Kidney tubule cell (primary cell): Measurements from ENCODE around the gene OGFRL1.
"Not testable (repeated sequence)": the region's sequence is repeated elsewhere in the genome, so short reads cannot be mapped to it uniquely, and the experiment has no call there.

Source experiments
- DNase-seq: peaks from one replicate; pipeline ENCODE4 v3.0.0-alpha.2; 2018; ENCODE audit warnings: low spot score

OGFRL1 gene

DNA sequence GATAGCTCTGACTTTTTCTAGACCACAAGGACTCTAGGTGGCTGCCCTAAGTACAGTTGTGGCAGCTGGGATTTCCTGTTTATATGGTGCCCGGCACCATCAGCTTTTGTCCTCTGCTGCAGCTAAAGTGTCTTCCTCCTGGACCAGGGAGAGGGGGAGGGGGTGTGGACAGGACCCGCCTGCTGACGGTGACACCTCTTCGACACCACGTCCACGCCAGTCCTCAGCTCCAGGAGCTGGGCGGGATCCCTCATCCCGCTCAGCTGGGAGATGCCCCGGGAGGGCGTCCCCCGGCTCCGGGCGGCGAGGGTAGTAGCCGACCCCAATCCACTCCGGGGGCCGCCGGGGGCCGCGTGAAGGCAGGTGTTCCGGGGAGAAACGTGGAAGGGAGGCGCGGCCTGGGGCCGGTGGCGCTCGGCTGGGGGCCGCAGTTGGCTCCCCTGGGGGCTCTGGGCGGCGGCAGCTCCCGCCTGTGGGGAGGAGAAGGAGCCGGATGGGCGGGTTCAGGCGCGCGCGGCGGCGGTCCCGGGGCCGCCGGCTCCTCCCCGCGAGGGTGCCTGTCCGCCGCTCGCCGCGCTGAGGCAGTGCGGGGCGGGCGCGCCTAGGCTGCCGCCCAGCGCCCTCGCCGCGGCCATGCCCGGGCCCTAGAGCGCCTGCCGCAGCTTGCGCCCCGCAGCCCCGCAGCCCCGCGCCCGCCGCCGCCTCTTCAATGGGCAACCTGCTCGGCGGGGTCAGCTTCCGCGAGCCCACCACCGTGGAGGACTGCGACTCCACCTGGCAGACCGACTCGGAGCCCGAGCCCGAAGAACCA is at the start of gene OGFRL1:
OGFRL1 (plus strand) TSS at position 584 of the 811 bp plus-strand sequence; CDS start at position 710, 126 bp downstream.
- DNase-seq = peak; percentile 90

GRCh38 chr6:71239694-71240093 is 48.9 kb upstream of the OGFRL1 start:
- DNase-seq = no peak

GRCh38 chr6:71245265-71246049 is 43.2 kb upstream of the OGFRL1 start:
- DNase-seq = no peak

DNA sequence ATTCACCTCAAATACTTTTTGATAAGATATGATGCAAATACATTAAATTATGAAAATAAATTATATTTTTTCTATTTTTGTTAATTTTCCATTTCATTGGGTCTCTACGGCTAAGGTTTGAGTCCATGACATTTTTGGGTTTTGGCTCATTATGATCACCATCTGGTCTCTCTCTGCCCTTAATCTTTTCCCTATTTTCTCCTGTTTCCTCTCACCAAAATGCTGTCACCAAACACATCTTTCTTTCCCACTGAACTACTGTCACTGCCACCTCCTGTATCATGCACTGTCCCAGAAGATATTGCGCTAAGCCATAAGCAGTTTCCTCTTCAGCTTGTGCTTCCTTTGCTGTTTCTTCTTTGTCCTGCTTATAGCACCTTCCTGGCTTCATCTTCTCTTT is 42.0 kb upstream of the OGFRL1 start:
- no peak for DNase-seq

GRCh38 chr6:71248306-71248765 is 40.3 kb upstream of the OGFRL1 start:
- DNase-seq = peak; percentile 99

DNA sequence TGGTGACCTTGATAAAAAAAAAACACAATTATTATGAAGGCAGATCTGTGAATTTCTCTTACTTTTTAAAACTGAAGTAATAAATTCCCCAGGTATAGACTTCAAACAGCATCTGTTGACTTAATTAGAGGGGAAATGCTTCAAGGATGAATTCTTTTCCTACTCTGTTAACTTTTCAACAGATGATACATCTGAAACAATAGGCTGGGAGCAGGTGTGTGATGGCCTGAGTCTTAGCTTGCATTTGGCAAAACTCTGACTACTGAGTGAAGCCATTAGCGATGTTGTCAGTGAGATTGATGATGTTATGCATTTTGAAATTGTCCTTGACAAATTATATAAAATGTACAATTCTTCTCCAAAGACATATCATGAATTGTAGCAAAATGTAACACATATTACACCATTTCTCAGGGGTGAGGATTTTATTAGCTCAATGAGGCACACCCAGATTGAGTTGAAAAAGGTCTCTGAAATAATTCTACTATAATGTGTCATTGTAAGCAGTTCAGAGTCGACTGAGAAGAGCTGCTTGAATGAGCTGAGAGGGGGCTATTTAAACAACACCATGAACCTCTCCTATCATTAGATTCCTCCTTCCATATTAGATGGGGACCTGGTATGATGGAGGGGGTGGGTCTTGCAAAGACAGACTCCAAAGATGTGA is 39.6 kb upstream of the OGFRL1 start:
- DNase-seq = peak; percentile 64

- peak; percentile 68 for DNase-seq
Observed at GRCh38 chr6:71250099-71250602, 38.5 kb upstream of the OGFRL1 start.

DNA sequence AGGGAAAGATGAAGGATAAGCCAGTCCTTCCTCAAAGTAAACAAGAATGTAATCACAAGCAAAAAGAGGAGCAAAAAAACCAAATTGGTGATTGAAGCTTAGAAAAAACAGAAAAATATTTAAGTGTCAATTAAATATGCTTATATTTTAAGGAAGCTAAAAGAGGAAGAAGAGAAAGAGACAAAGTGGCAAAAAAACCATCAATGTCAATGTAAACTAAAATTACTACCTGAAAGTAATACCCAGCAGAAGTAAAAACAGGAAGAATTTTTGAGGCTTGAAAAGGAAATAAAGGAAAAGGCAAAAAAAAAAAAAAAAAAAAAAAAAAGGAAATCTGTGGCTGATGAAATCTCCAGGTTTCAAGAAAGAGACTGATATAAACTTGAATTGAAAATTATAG is 36.2 kb upstream of the OGFRL1 start:
- DNase-seq = no peak

DNA sequence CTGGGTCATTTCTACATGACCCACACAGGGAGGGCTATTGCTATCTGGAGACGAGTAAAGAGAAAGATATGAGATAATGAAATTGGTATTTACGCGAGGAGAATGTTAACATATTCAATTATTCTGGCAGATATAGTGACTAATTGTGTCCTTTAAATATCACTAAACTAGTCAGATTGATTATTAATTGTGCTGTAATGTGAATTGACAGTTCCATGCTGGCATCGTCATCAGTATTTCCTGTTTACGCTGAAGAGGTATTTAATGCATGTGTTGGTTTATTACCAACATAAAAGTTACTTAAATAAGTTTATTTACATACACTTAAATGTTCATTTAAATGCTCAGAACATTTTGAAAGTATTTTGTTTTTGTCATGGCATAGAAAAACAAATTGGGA is 35.7 kb upstream of the OGFRL1 start:
- no peak for DNase-seq

DNA sequence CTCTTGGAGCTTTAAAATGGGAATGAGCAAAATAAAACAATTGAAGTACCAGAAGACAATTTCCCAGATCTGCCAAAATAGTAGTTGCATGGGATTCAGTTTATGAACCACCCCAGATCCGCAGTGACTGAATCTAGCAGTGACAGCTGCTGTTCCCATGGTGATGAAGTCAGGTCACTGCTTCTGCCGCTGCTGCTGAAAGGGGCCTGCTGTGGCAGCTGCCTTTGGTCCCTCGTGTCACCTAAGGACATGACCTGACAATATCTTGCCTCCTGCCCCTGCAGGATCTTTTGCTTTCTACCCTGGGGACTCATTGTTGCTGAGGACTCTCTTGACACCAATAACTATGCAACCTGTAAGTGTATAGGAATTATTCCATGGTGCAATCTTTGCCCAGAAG is 34.3 kb upstream of the OGFRL1 start:
- no peak for DNase-seq

DNA sequence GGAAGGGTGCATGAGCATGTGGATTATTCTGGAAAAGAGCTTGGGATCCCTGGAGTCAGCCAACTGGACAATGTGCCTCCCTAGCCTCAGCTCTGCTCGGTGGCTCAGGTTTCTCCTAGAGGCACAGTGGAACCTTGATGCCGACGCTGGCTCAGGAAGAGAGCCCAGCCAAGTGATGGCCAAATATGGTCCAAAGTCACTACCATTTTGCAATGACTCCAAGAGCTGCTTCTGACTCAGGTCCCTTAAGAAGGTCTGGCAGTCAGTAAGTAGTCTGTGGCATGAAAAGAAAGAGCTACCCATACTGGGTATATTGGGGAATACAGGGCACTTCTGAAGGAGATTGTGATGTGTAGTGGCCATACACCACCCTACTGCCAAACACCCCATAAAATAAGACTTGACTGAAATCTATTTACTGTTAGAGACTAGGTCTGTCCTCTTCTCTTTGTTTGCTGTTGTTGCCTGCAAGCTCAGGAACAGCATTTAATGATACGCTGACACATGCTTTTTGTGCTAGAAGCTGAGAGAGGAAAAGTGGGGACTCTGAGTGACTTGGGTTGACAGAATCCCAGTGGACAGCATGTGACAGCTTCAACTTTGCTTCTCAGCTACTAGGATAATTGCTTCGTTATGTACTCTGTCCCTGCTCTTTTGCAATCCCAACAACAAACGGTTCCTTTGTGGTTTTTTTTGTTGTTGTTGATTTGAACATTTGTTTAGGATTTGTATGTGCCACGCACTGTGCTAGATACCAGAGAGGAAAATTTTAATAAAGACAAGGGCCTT is 30.3 kb upstream of the OGFRL1 start:
- DNase-seq = no peak

GRCh38 chr6:71259888-71260604 is 28.6 kb upstream of the OGFRL1 start:
- no peak for DNase-seq

DNA sequence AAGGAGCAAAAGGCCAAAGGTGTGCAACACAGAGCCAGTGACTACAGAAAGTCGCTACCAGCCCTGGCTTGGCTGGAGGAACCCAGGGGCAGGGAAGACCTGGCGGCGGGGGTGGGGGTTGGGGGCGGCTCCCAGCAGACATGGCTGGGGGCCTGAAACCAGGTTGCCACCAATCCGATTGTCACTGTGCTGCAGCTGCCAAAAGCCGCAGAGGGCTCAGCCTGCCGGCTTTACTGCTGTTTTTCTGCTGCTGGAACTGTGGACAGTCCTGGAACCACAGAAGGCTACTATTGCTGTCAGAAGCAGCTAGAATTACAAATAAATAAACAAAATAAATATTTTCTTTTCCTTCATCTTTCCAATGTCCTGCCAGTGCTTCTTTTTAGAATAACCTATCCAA is 25.7 kb upstream of the OGFRL1 start:
- DNase-seq = no peak

- DNase-seq = not testable (repeated sequence)
Observed at GRCh38 chr6:71266392-71266791, 22.2 kb upstream of the OGFRL1 start.

GRCh38 chr6:71268735-71269437 is 19.7 kb upstream of the OGFRL1 start:
- DNase-seq = no peak

- DNase-seq = no peak
Observed at GRCh38 chr6:71277926-71278600, 10.5 kb upstream of the OGFRL1 start.

DNA sequence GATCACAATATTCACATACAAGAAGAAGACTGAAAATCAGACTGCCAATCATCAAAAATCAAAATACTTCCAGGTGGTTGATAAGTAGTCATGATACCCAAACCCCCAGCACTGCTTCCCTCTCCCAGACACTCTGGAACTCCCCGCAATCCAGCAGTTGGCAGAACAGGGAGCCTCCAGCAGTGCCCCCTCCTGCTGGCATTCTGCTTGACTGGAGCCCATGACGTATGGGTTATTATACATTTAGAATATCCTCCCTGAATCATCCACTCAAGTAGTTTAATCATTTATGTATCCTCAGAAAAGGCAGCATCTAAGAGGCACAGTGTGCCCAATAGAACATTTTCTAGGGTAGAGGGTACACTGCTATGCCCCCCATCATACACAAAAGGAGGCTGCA is 9.3 kb upstream of the OGFRL1 start:
- peak; percentile 68 for DNase-seq

GRCh38 chr6:71279740-71280139 is 8.9 kb upstream of the OGFRL1 start:
- DNase-seq = no peak

DNA sequence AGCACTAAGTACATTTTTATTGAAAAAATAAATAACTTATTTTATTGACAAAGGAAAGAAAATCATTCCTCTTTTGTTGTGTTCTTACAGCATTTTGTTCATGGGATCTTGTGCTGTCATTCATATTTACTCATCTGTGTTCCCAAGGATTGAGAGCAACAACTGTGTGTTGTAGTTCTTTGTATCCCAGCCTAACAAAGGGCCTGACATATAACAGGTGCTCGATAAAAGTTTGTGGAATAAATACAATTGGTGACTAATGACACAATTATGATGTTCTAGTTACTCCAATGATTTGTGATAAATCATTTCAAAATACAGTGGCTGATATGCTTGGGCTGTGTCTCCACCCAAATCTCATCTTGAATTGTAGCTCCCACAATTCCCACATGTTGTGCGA is 7.9 kb upstream of the OGFRL1 start:
- no peak for DNase-seq

GRCh38 chr6:71284785-71285184 is 3.8 kb upstream of the OGFRL1 start:
- DNase-seq = no peak
